GM23338 (cell line): Measurements from ENCODE around the gene INPP4B.

Experiments used
- CTCF ChIP-seq, 2 experiments: fragments of 200-600 bp in 1 of 2; sonication (generic) in 1 of 2; conservative IDR thresholded peaks; 2 replicates each; pipeline versions ENCODE4 v1.5.1 to v1.6.1; 2016 to 2017; ENCODE audit warnings: antibody characterized with exemption in 2 of 2, low read depth in 2 of 2, mild to moderate bottlenecking in 2 of 2, moderate library complexity in 1 of 2
- EZH2 ChIP-seq: fragments of 200-600 bp; sonication (generic); IDR thresholded peaks from one replicate; pipeline ENCODE4 v1.8.0; 2017; ENCODE audit warnings: antibody characterized with exemption, mild to moderate bottlenecking, low read depth; ENCODE audit not compliant: unreplicated experiment
- REST ChIP-seq: IDR thresholded peaks from one replicate; pipeline ENCODE4 v1.6.1; 2018; ENCODE audit warnings: antibody characterized with exemption; ENCODE audit not compliant: unreplicated experiment
- ZNF331 ChIP-seq: fragments of 250-450 bp; sonication (Bioruptor Pico); IDR thresholded peaks from 2 replicates; pipeline ENCODE4 v1.5.0; 2020; ENCODE audit warnings: low read depth, mild to moderate bottlenecking, moderate library complexity

- TF ChIP-seq CTCF (conservative IDR thresholded peaks at IDR 0.05; ENCODE audit: low read depth in 2 of 2): no peak
- TF ChIP-seq REST: no peak
- TF ChIP-seq EZH2: no peak
- no peak for TF ChIP-seq ZNF331 (CRISPR knock-in tag)
Observed at GRCh38 chr4:142236268-142236667, 609.8 kb downstream of the INPP4B start.
